A549 treated with AZD9567 at 1 μM for 4 hours (cell line): ENCODE results near the gene WHAMM. TPM values are rescaled to one million over a fixed set of nuclear protein-coding genes. Genes with fewer than 3 reads are reported as not detected.

Experiments
- total RNA-seq: library from RNA; stranded (reverse); fragments of 200-300 nt; extraction: Qiagen RNA extraction; gene quantifications from 5 replicates; pipeline ENCODE4 v1.2.3, GENCODE V29; 2022; ENCODE audit not compliant: insufficient read depth

Gene WHAMM, protein sequence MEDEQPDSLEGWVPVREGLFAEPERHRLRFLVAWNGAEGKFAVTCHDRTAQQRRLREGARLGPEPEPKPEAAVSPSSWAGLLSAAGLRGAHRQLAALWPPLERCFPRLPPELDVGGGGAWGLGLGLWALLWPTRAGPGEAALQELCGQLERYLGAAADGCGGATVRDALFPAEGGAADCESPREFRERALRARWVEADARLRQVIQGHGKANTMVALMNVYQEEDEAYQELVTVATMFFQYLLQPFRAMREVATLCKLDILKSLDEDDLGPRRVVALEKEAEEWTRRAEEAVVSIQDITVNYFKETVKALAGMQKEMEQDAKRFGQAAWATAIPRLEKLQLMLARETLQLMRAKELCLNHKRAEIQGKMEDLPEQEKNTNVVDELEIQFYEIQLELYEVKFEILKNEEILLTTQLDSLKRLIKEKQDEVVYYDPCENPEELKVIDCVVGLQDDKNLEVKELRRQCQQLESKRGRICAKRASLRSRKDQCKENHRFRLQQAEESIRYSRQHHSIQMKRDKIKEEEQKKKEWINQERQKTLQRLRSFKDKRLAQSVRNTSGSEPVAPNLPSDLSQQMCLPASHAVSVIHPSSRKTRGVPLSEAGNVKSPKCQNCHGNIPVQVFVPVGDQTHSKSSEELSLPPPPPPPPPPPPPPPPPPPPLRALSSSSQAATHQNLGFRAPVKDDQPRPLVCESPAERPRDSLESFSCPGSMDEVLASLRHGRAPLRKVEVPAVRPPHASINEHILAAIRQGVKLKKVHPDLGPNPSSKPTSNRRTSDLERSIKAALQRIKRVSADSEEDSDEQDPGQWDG
- total RNA-seq: 7.1 to 7.8 TPM (median 7.3 TPM) in 5 replicates

DNA sequence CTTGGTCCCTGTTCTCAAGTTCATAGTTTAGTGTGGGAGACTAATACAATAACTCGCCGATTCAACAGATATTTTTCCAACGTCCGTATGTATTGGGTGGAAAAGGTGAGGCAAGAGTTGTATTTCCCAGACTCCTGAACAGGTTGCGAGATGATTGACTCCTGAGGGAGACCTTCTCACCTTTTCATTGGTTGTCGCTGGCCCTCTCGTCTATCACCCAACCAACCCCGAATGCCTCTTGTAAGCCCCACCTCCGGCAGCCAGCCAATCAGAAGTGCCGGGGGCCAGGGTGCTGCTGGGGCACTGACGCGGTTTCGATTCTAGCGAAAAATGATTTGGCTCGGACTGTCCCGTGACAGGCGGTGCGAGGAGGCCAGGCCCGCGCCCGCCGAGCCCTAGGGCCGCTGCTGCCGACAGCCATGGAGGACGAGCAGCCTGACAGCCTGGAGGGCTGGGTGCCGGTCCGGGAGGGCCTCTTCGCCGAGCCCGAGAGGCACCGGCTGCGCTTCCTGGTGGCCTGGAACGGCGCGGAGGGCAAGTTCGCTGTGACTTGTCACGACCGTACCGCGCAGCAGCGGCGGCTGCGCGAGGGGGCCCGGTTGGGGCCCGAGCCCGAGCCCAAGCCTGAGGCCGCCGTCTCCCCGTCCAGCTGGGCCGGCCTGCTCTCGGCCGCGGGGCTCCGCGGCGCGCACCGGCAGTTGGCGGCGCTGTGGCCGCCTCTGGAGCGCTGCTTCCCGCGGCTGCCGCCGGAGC lies at the start of gene WHAMM:
TSS of gene WHAMM (plus strand) at position 321 of the 753 bp plus-strand sequence. CDS start at position 420, 99 bp downstream.

DNA sequence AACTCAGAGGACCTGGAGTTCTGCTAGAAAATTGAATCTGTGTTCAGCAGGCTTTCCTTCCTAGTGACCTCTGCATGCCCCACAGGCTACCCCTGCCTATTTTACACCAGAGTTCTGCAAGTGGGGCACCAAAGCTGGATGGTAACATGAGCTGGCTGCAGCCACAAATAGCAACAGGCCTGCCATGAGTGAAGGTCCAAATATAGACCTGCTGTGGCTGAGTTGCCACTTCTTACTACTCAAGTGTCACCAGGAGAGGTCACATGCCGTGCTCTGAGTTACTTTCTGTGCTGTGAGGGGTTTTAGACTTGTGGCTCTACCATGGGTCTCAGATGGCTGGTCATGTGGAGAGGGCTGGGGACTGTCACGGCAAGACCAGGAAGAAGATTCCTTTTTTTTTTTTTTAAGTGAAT lies 3.4 kb upstream of the WHAMM start, which contains the start of gene FSD2:
TSS of gene FSD2 (minus strand) at position 76 of the 413 bp plus-strand sequence. CDS start 18,679 bp downstream, outside the sequence.

Other genes starting within 250 kb of the WHAMM start
- 2.5 to 3.5 TPM (median 3.1 TPM) in 5 replicates for gene CPEB1, start 162.3 kb upstream of the WHAMM start, total RNA-seq
- gene AP3B2, start 99.8 kb upstream of the WHAMM start, total RNA-seq: 0.61 to 1.2 TPM (median 0.68 TPM) in 5 replicates
- gene FSD2, start 3.6 kb upstream of the WHAMM start, total RNA-seq: not detected in 5 replicates
- 10.7 to 20.5 TPM (median 15.9 TPM) in 5 replicates for gene HOMER2, start 143.1 kb downstream of the WHAMM start, total RNA-seq
- 42.8 to 61.8 TPM (median 47.5 TPM) in 5 replicates for gene RAMAC, start 176.6 kb downstream of the WHAMM start, total RNA-seq
- gene C15orf40, start 202.0 kb downstream of the WHAMM start, total RNA-seq: 45.7 to 99.4 TPM (median 47.6 TPM) in 5 replicates